OCI-LY3 (cell line): ENCODE results near the gene CMA1.

ENCODE experiments used
- CTCF ChIP-seq: fragments of 200-600, 300-600 bp; sonication (generic); IDR thresholded peaks from 2 replicates; pipeline ENCODE4 v1.5.1; 2014; ENCODE audit warnings: antibody characterized with exemption, low read length, low read depth
- EZH2phosphoT487 ChIP-seq: fragments of 200-600 bp; shearing (Covaris generic); IDR thresholded peaks from 2 replicates; pipeline ENCODE4 v1.6.1; 2018; ENCODE audit warnings: antibody characterized with exemption, mixed run types, low read depth

GRCh38 chr14:24481622-24482324, 26.3 kb downstream of the CMA1 start:
- peak; percentile 89 for TF ChIP-seq CTCF
- no peak for TF ChIP-seq EZH2phosphoT487
